T-helper 17 cell (primary cell): ENCODE data around the gene AFTPH. TPM values are rescaled to one million over a fixed set of nuclear protein-coding genes. Genes with fewer than 3 reads are reported as not detected.
"Not testable (repeated sequence)": the region's sequence is repeated elsewhere in the genome, so short reads cannot be mapped to it uniquely, and the experiment has no call there.

ENCODE experiments used
- ATAC-seq: fragments of 150-1000 bp; cut with Tn5 transposase; 2 replicates; pipeline ENCODE4 v1.10.0; 2021; ENCODE audit warnings: mild to moderate bottlenecking, moderate library complexity
- DNase-seq, 3 donors: peaks; one replicate each; pipeline versions ENCODE4 v3.0.0 to v3.0.0-alpha.2; 2020 to 2021
- H3K9me3 ChIP-seq: one replicate; pipeline ENCODE4 v1.7.0; 2013; ENCODE audit warnings: low read length, mild to moderate bottlenecking; ENCODE audit not compliant: control insufficient read depth, poor library complexity, severe bottlenecking
- H3K27ac Mint-ChIP-seq: one replicate; pipeline ENCODE4 v1.8.0; 2022; ENCODE audit warnings: mild to moderate bottlenecking, moderate library complexity, mixed read lengths
- H3K27me3 Mint-ChIP-seq: one replicate; pipeline ENCODE4 v1.8.0; 2022; ENCODE audit warnings: mixed read lengths
- H3K36me3 Mint-ChIP-seq: one replicate; pipeline ENCODE4 v1.8.0; 2022; ENCODE audit warnings: low read depth, mixed read lengths
- H3K4me1 Mint-ChIP-seq: one replicate; pipeline ENCODE4 v1.8.0; 2022; ENCODE audit warnings: mild to moderate bottlenecking, mixed read lengths
- H3K4me3 Mint-ChIP-seq: one replicate; pipeline ENCODE4 v1.8.0; 2022; ENCODE audit warnings: mild to moderate bottlenecking, moderate library complexity, mixed read lengths
- total RNA-seq, 4 donors: library from RNA in 2 of 4; stranded (reverse) in 2 of 4; gene quantifications; one replicate each; pipeline ENCODE4 v1.2.3 and lab custom pipeline; 2022 to 2026

AFTPH gene
- total RNA-seq, 2 donors from 2014 or later = 33.2 to 34.8 TPM

DNA sequence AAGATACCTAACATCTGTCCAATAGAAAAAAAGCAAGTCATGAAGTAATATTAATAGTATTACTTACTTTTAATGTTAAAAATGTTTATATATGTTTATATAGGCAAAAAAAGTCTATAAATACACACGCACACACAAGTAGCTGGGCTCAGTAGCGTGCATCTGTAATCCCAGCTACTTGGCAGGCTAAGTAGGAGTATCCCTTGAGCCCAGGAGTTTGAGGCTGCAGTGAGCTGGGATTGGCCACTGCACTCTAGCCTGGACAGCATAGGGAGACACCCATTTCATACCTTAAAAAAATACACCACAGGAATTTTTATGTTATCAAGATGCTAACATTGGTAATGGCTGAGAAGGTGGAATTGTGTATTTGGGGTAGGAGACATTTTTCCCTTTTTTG, 17.4 kb upstream of the AFTPH start:
- no peaks in the 10 kb centered on the region for H3K9me3 ChIP-seq
- H3K27me3 Mint-ChIP-seq = peaks cover 35% of the 10 kb centered on the region
- H3K4me3 Mint-ChIP-seq = no peak overlapping the region
- H3K36me3 Mint-ChIP-seq = peaks cover 2% of the 10 kb centered on the region
- H3K4me1 Mint-ChIP-seq = peaks cover 2% of the 10 kb centered on the region
- DNase-seq (no peak), ATAC-seq (no peak)
- H3K27ac Mint-ChIP-seq = no peak overlapping the region

DNA sequence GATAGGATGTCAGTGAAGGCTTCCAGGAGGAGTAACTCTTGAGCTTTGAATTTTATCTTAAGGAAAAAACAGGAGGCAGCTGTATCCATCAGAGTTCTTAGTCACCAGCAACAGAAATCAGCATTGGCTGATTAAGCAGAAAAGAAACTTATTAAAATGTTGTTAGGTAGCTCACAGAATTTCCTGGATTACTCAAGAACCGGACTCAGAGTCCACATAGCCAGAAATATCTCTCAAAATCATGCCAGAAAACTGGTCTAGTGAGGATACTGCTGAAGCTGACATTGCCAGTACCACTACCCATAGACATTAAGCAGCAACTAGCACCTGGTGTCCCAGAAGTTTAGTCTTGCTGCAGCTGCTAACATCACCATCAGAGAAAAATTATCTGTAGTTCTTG, 10.1 kb upstream of the AFTPH start:
- Mint-ChIP-seq H3K27me3 (peaks cover 5% of the 10 kb centered on the region), H3K36me3 (no peaks in the 10 kb centered on the region), H3K4me3 (no peak overlapping the region), H3K27ac (no peak overlapping the region), H3K4me1 (no peaks in the 10 kb centered on the region)
- DNase-seq (no peak), ATAC-seq (no peak)
- H3K9me3 ChIP-seq = no peaks in the 10 kb centered on the region

DNA sequence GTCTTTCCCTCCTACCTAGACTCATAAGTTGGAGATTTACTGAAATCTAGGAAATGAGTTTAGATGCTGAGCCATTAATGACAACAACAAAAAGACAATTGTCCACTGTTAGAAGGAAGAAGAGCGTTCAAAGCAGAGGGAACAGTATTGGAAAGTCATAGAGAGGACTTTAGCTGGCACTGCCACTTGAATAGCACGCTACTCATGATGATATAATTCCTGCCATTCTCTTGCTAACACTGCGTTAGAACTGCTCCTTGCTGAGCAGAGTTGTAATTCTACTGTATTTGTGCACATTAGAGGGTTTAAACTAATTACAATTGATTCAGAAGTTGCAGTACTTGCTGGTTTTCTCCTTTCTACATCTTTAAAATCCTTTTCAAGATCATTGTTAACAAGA, 9.0 kb upstream of the AFTPH start:
- no peaks in the 10 kb centered on the region for H3K36me3 Mint-ChIP-seq
- H3K4me3 Mint-ChIP-seq = no peak overlapping the region
- H3K27ac Mint-ChIP-seq = no peak overlapping the region
- H3K27me3 Mint-ChIP-seq = peaks cover 5% of the 10 kb centered on the region
- H3K4me1 Mint-ChIP-seq = no peaks in the 10 kb centered on the region
- DNase-seq (no peak), ATAC-seq (no peak)
- no peaks in the 10 kb centered on the region for H3K9me3 ChIP-seq

DNA sequence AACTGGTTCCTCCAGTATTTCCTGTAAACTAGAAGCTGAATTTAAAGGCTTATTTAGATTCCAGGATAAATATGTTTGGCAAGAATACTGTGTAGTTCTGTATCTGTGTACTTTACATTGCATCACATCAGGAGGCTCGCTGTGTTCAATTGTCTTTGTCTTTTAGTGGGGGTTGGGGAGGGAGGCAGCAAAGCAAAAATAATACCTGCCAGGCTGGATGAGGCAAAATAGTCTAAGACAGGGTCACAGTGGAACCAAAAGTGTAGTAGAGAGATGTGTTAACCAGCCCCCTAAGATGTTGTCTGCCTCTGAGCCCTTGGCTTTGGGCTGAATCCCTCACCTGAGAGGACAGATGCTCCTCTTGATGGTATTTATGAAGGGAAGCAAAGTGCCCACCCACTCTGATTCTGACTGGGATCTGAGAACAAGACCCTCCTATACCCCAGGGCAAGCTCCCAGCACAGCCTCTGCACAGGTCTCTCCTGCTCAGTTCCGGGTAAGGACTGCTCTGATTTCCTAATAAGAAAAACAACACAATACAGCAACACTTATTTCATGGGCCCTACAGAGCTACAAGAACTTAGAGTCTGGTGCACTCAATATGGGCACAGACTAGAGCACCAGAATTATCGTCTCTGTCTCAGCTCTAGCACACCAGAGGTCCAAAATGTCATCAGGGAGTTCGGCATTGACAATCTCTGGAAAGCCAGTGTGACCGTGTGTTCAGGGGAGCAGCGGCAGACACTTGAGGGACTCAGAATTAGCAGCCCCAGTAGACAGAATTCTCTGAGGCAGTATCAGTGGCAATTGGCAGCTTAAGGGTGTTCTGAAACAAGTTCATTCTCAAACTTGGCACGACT, 7.2 kb upstream of the AFTPH start:
- peaks cover 5% of the 10 kb centered on the region for H3K27me3 Mint-ChIP-seq
- no peak overlapping the region for H3K27ac Mint-ChIP-seq
- H3K36me3 Mint-ChIP-seq = no peaks in the 10 kb centered on the region
- ATAC-seq = no peak
- H3K4me3 Mint-ChIP-seq = no peak overlapping the region
- no peaks in the 10 kb centered on the region for H3K9me3 ChIP-seq
- DNase-seq = no peak
- no peaks in the 10 kb centered on the region for H3K4me1 Mint-ChIP-seq

DNA sequence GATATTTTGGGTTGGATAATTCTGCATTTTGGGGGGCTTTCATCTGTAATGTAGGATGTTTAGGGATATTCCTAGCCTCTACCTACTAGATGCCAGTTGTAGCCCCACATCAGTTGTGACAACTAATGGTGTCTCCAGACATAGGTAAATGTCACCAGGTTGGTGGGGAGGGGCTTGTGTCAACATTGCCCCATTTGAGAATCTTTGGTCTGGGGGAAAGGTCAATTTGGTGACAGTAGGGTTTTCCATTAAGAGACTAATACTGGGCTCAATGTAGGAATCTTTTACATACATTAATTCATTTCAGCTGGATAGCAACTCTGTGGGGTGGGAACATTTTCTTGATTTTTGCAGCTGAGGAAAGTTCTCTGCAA, 6.6 kb upstream of the AFTPH start:
- Mint-ChIP-seq H3K4me1 (no peaks in the 10 kb centered on the region), H3K4me3 (no peak overlapping the region), H3K36me3 (no peaks in the 10 kb centered on the region), H3K27ac (no peak overlapping the region), H3K27me3 (peaks cover 5% of the 10 kb centered on the region)
- DNase-seq (no peak), ATAC-seq (no peak)
- H3K9me3 ChIP-seq = no peaks in the 10 kb centered on the region

DNA sequence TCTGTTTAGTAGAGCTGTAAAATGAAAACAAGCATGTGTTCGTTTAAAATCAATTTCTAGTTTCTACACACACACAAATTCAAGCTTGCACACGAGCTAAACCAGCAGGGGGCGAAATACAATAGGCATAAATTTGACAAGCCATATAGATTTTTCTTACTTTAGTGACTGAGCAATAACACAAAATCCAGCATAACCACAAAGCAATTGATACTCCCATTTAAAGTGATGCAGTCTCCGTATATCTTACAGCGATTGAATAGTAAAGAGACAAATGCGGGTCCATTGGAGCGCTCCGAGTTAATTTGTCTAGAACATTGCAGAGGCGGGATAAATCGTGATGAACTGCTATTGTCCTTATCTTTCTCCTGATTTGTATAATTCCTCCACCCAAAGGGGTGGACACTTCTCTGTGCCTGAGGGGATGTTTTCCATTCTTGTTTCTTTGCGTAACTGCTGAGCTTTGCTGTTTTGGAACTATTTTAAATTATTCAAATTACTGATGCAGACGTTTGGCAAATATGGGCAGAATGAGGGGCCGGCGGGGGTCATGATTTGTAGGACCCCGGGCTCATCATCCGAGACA, 1.2 kb upstream of the AFTPH start:
- no peak for ATAC-seq
- Mint-ChIP-seq H3K27ac (peak overlapping the region; percentile 98), H3K4me1 (peaks cover 28% of the 10 kb centered on the region), H3K27me3 (no peaks in the 10 kb centered on the region), H3K4me3 (peak overlapping the region; percentile 99), H3K36me3 (peaks cover 3% of the 10 kb centered on the region)
- H3K9me3 ChIP-seq = no peaks in the 10 kb centered on the region
- peak; percentile 22 to 61 (median 37) for DNase-seq

DNA sequence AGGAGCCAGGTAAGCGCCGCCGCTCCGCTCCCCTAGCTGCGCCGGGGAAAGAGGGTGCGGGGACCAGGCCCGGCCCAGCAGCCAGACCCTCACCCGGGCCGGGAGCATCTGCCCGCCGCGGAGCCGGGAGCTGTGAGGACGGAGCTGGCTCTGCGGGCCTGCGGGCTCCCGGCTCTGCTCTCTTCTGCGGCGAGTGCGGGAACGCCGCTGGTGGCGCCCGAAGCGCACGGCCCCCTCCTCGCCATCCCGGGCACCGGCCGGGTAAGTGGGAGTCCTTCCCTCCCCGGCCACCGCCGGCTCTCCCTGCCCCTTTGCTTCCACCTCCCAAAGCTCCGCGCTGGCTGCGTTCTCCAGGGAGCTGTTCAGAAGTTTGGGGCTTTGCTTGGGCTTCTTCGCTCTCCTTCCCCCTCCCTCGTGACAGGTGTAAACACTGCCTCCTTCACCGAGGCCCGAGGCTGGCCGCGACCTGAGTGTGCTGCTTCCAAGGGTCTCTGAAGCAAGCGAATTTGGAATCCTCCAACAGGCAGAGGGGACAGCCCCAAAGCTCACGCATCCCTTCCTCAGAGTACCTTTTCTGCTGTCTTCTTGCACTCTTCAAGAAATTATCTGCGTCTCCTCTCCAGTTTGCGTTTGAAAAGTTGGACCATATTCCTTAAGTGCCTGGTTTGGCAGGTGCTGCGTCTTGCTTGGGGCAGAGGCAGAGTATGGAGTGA, 632 bp downstream of the AFTPH start:
- H3K9me3 ChIP-seq = no peaks in the 10 kb centered on the region
- Mint-ChIP-seq H3K4me1 (peaks cover 40% of the 10 kb centered on the region), H3K4me3 (peak overlapping the region; percentile 99), H3K27ac (peak overlapping the region; percentile 98), H3K27me3 (no peaks in the 10 kb centered on the region), H3K36me3 (peaks cover 3% of the 10 kb centered on the region)
- DNase-seq = no peak
- ATAC-seq = peak; percentile 27

DNA sequence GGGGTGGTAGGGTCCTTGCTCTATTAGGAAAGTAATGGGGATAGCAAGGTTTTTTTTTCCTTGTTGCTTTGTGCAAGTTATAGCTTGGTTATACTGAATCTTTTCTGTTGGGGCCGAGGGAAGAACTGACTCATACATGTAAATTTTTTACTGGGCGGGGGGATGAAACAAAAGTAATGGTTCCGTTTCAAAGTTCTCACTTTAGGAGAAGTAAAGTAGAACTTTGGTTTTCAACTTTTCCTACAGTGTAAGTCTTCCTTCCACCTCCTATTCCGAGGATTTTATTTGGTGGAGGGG, 1.1 kb downstream of the AFTPH start:
- ATAC-seq = no peak
- peak overlapping the region; percentile 98 for H3K27ac Mint-ChIP-seq
- H3K27me3 Mint-ChIP-seq = no peaks in the 10 kb centered on the region
- no peak for DNase-seq
- peaks cover 3% of the 10 kb centered on the region for H3K36me3 Mint-ChIP-seq
- H3K9me3 ChIP-seq = no peaks in the 10 kb centered on the region
- peak overlapping the region; percentile 99 for H3K4me3 Mint-ChIP-seq
- peaks cover 40% of the 10 kb centered on the region for H3K4me1 Mint-ChIP-seq

DNA sequence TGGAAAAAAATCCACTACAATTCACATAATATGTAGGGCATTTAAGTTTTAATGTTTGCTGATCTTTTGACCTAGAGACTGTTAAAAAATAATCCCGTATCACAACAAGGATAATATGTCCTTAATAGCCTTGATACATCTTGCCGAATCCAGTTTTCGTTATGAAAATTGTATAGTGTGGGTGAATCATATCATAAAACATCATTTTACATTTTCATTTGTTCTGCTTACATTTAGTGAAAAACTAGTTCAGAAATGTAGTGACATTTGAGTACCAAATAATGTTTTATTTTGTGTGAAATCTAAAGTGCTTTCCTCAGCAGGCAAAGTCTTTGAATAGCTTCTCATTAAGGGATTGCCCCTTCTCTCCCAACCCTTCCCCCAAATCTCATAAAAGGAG, 1.9 kb downstream of the AFTPH start:
- ATAC-seq = no peak
- Mint-ChIP-seq H3K36me3 (peaks cover 3% of the 10 kb centered on the region), H3K27me3 (no peaks in the 10 kb centered on the region), H3K27ac (peak overlapping the region; percentile 98), H3K4me1 (peaks cover 42% of the 10 kb centered on the region), H3K4me3 (peak overlapping the region; percentile 72)
- no peak for DNase-seq
- H3K9me3 ChIP-seq = no peaks in the 10 kb centered on the region

DNA sequence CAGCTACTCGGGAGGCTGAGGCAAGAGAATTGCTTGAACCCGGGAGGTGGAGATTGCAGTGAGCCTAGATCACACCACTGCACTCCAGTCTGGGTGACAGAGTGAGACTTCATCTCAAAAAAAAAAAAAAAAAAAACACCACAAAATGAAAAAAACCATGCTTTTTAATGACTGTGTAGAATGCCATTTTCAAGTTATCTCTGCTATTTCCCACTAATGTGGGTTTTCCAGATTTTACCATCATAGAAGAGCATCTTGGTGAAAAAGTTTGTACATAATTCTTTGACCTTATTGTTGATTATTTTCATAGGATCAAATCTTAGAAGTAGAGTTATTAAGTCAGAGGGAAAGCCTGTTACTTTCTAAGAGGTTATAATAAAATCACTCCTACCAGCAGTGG, 6.8 kb downstream of the AFTPH start:
- H3K27me3 Mint-ChIP-seq, ATAC-seq, DNase-seq, H3K27ac Mint-ChIP-seq, H3K9me3 ChIP-seq, H3K36me3 Mint-ChIP-seq, H3K4me3 Mint-ChIP-seq: not testable (repeated sequence)
- H3K4me1 Mint-ChIP-seq = peaks cover 39% of the 10 kb centered on the region

DNA sequence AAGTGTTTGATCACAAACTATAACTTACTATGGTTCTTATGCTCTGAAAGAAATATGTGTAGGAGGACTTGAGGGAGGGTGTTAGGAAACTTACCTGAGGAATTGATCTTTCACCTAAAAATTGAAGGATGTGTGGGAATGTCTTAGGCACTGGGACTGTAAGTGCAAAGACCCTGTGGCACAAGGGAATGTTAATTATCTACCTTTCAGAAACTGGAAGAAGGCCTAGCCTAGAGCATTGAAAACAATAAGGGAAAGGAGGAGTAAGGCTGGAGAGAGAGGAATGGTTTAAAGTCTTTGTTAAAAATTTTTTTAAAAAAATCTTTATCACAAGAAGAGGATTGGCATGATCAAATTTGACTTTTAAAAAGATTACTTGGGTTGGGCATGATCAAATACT, 7.9 kb downstream of the AFTPH start:
- no peaks in the 10 kb centered on the region for H3K9me3 ChIP-seq
- peak overlapping the region; percentile 66 for H3K27ac Mint-ChIP-seq
- peak overlapping the region; percentile 58 for H3K4me3 Mint-ChIP-seq
- no peaks in the 10 kb centered on the region for H3K36me3 Mint-ChIP-seq
- DNase-seq = no peak
- peaks cover 33% of the 10 kb centered on the region for H3K4me1 Mint-ChIP-seq
- no peaks in the 10 kb centered on the region for H3K27me3 Mint-ChIP-seq
- ATAC-seq = no peak

DNA sequence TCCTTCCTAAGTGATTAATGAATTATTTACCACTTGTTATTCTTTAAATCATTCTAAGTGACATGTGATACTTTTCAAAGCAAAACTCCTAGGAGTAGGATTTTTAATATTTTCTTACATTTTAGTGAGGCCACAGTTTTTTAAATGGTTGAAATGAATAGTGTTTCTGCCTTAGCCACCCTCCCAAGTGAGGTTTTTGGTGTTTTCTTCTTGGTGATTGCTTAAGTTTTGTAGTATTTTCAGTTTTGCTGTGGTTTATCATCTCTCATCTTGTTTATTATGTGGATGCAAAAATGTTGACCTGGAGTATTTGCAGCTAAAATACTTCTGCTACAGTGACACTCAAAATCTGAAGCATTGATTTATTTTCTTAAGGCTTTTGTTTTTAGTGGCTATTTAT, 9.8 kb downstream of the AFTPH start:
- DNase-seq (no peak), ATAC-seq (no peak)
- H3K36me3 Mint-ChIP-seq = no peaks in the 10 kb centered on the region
- no peak overlapping the region for H3K4me3 Mint-ChIP-seq
- peaks cover 28% of the 10 kb centered on the region for H3K4me1 Mint-ChIP-seq
- no peaks in the 10 kb centered on the region for H3K9me3 ChIP-seq
- H3K27ac Mint-ChIP-seq = no peak overlapping the region
- no peaks in the 10 kb centered on the region for H3K27me3 Mint-ChIP-seq

DNA sequence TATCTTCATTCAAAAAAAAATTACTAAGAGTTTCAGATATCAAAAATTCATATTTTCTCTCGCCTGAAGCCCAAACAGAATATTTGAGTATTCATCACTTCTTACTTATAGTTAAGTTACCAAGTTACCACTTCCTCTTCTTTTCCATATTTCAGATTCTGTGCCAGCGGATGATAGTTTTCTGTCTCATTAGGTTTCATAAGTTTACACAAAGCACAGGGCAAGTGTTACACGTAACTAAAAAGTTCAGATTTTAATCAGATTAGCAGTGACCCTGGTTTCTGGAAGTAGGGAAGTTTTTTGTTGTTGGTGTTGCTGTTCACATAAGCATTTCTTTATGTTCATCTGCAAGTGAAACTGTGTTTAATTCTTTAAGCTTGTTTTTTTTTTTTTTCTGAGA, 10.2 kb downstream of the AFTPH start:
- DNase-seq (no peak), ATAC-seq (no peak)
- peaks cover 27% of the 10 kb centered on the region for H3K4me1 Mint-ChIP-seq
- no peaks in the 10 kb centered on the region for H3K27me3 Mint-ChIP-seq
- H3K4me3 Mint-ChIP-seq = peak overlapping the region; percentile 45
- H3K9me3 ChIP-seq = no peaks in the 10 kb centered on the region
- no peaks in the 10 kb centered on the region for H3K36me3 Mint-ChIP-seq
- H3K27ac Mint-ChIP-seq = peak overlapping the region; percentile 19
